HG02798 (cell line): ENCODE data around the gene LRP2.
"Not testable (repeated sequence)": the region's sequence is repeated elsewhere in the genome, so short reads cannot be mapped to it uniquely, and the experiment has no call there.

Experiments
- ATAC-seq: cut with Tn5 transposase; IDR thresholded peaks from one replicate; pipeline ENCODE4 v1.9.1; 2021; ENCODE audit warnings: mild to moderate bottlenecking; ENCODE audit not compliant: unreplicated experiment, poor library complexity

Gene LRP2

GRCh38 chr2:169303579-169304305, 58.6 kb downstream of the LRP2 start:
- no peak for ATAC-seq

- ATAC-seq: no peak
These were observed 60.0 kb downstream of the LRP2 start for GRCh38 chr2:169302364-169302763.

- no peak for ATAC-seq
These were observed 60.6 kb downstream of the LRP2 start for GRCh38 chr2:169301596-169302335.

- ATAC-seq: no peak
These were observed 61.5 kb downstream of the LRP2 start for GRCh38 chr2:169300636-169301530.

- ATAC-seq: no peak
These were observed 64.3 kb downstream of the LRP2 start for GRCh38 chr2:169298007-169298406.

GRCh38 chr2:169294001-169294675, 68.2 kb downstream of the LRP2 start:
- ATAC-seq: no peak

GRCh38 chr2:169291517-169291916, 70.8 kb downstream of the LRP2 start:
- no peak for ATAC-seq

- ATAC-seq: no peak
These were observed 71.9 kb downstream of the LRP2 start for GRCh38 chr2:169290433-169290832.

GRCh38 chr2:169287666-169288065, 74.7 kb downstream of the LRP2 start:
- no peak for ATAC-seq

GRCh38 chr2:169286624-169287231, 75.6 kb downstream of the LRP2 start:
- no peak for ATAC-seq

- no peak for ATAC-seq
These were observed 76.7 kb downstream of the LRP2 start for GRCh38 chr2:169285531-169286235.

GRCh38 chr2:169280502-169280901, 81.8 kb downstream of the LRP2 start:
- no peak for ATAC-seq

- no peak for ATAC-seq
These were observed 86.5 kb downstream of the LRP2 start for GRCh38 chr2:169275696-169276444.

GRCh38 chr2:169272010-169272409, 90.3 kb downstream of the LRP2 start:
- ATAC-seq: no peak

- not testable (repeated sequence) for ATAC-seq
These were observed 91.8 kb downstream of the LRP2 start for GRCh38 chr2:169270574-169270973.

GRCh38 chr2:169265591-169265990, 96.7 kb downstream of the LRP2 start:
- no peak for ATAC-seq

- no peak for ATAC-seq
These were observed 101.3 kb downstream of the LRP2 start for GRCh38 chr2:169260846-169261642.

GRCh38 chr2:169260246-169260645, 102.1 kb downstream of the LRP2 start:
- ATAC-seq: no peak
